GM12878 (cell line): Measurements from ENCODE around the gene UCHL5.

ENCODE experiments used
- BCL11A ChIP-seq: IDR thresholded peaks from 2 replicates; pipeline ENCODE4 v1.6.1; 2011; ENCODE audit warnings: low read depth, low read length
- BHLHE40 ChIP-seq, 2 experiments: fragments of 450-650 bp in 1 of 2; IDR thresholded peaks; 2 replicates each; pipeline ENCODE4 v1.6.1; 2011 to 2017; ENCODE audit warnings: low read depth in 2 of 2, borderline replicate concordance in 1 of 2, improper control_type of control experiment in 1 of 2, low read length in 1 of 2, mild to moderate bottlenecking in 1 of 2
- CTCF ChIP-seq, 3 experiments: IDR thresholded peaks in 2 of 3; conservative IDR thresholded peaks in 1 of 3; 2 replicates each; pipeline ENCODE4 v1.5.1; 2011; ENCODE audit warnings: low read depth in 3 of 3, low read length in 3 of 3, mild to moderate bottlenecking in 3 of 3, control low read depth in 2 of 3, moderate library complexity in 2 of 3, inconsistent platforms in 1 of 3, mixed read lengths in 1 of 3; ENCODE audit not compliant: control insufficient read depth in 2 of 3, insufficient read depth in 1 of 3; ENCODE audit errors: extremely low read depth in 1 of 3
- SMAD1 ChIP-seq: fragments of 450-650 bp; IDR thresholded peaks from 2 replicates; pipeline ENCODE4 v1.6.1; 2018; ENCODE audit warnings: mild to moderate bottlenecking, low read depth; ENCODE audit not compliant: partially characterized antibody

GRCh38 chr1:193033610-193034009, 25.6 kb downstream of the UCHL5 start:
- TF ChIP-seq CTCF (IDR thresholded peaks at IDR 0.05 in 2 of 3, conservative IDR thresholded peaks at IDR 0.05 in 1 of 3; ENCODE audit: control insufficient read depth in 2 of 3, extremely low read depth in 1 of 3, insufficient read depth in 1 of 3, low read depth in 3 of 3, low read length in 3 of 3) (no peak), BHLHE40 (IDR thresholded peaks at IDR 0.05; ENCODE audit: borderline replicate concordance in 1 of 2, low read depth in 2 of 2, low read length in 1 of 2) (no peak), SMAD1 (no peak), BCL11A (no peak)
